GM19397 (cell line): ENCODE data around the gene TWSG1.
"Not testable (repeated sequence)": the region's sequence is repeated elsewhere in the genome, so short reads cannot be mapped to it uniquely, and the experiment has no call there.

ENCODE experiments used
- ATAC-seq: cut with Tn5 transposase; IDR thresholded peaks from one replicate; pipeline ENCODE4 v1.9.1; 2021; ENCODE audit warnings: mild to moderate bottlenecking, moderate library complexity; ENCODE audit not compliant: unreplicated experiment

The TWSG1 gene

GRCh38 chr18:9334973-9335696 is 562 bp downstream of the TWSG1 start:
- ATAC-seq: peak; percentile 39

- ATAC-seq: no peak
Measured at GRCh38 chr18:9335697-9336045, 1.1 kb downstream of the TWSG1 start.

GRCh38 chr18:9336827-9337226 is 2.3 kb downstream of the TWSG1 start:
- ATAC-seq: no peak

- no peak for ATAC-seq
Measured at GRCh38 chr18:9337873-9338272, 3.3 kb downstream of the TWSG1 start.

GRCh38 chr18:9340472-9340871 is 5.9 kb downstream of the TWSG1 start:
- no peak for ATAC-seq

GRCh38 chr18:9343577-9343976 is 9.0 kb downstream of the TWSG1 start:
- no peak for ATAC-seq

- no peak for ATAC-seq
Measured at GRCh38 chr18:9346775-9347174, 12.2 kb downstream of the TWSG1 start.

GRCh38 chr18:9348079-9348671 is 13.6 kb downstream of the TWSG1 start:
- no peak for ATAC-seq

GRCh38 chr18:9348766-9349165 is 14.2 kb downstream of the TWSG1 start:
- no peak for ATAC-seq

- peak; percentile 70 for ATAC-seq
Measured at GRCh38 chr18:9353596-9353995, 19.0 kb downstream of the TWSG1 start.

- no peak for ATAC-seq
Measured at GRCh38 chr18:9354256-9354655, 19.7 kb downstream of the TWSG1 start.

GRCh38 chr18:9356976-9357375 is 22.4 kb downstream of the TWSG1 start:
- no peak for ATAC-seq

- ATAC-seq: no peak
Measured at GRCh38 chr18:9359796-9360195, 25.2 kb downstream of the TWSG1 start.

GRCh38 chr18:9361191-9361590 is 26.6 kb downstream of the TWSG1 start:
- no peak for ATAC-seq

- ATAC-seq: no peak
Measured at GRCh38 chr18:9362869-9363268, 28.3 kb downstream of the TWSG1 start.

- no peak for ATAC-seq
Measured at GRCh38 chr18:9364242-9364641, 29.7 kb downstream of the TWSG1 start.

- ATAC-seq: no peak
Measured at GRCh38 chr18:9365406-9365805, 30.8 kb downstream of the TWSG1 start.

- no peak for ATAC-seq
Measured at GRCh38 chr18:9366126-9366714, 31.6 kb downstream of the TWSG1 start.

GRCh38 chr18:9373254-9373653 is 38.7 kb downstream of the TWSG1 start:
- not testable (repeated sequence) for ATAC-seq

- ATAC-seq: no peak
Measured at GRCh38 chr18:9379118-9379517, 44.5 kb downstream of the TWSG1 start.

- ATAC-seq: no peak
Measured at GRCh38 chr18:9380101-9380500, 45.5 kb downstream of the TWSG1 start.

- ATAC-seq: no peak
Measured at GRCh38 chr18:9380621-9381395, 46.2 kb downstream of the TWSG1 start.
